Stimulated activated CD8-positive, alpha-beta memory T cell treated with anti-CD3 and anti-CD28 coated beads, Interleukin-2, amount 100 ng/mL, for 1 hour (primary cell): ENCODE measurements around the gene MSANTD2.

Experiments used
- DNase-seq, 2 donors: peaks; one replicate each; pipeline ENCODE4 v3.0.0-alpha.2; 2020; ENCODE audit warnings: low read depth in 2 of 2

Gene MSANTD2

GRCh38 chr11:124817036-124817435, 16.8 kb upstream of the MSANTD2 start:
- no peak for DNase-seq

- DNase-seq: no peak
Measured at GRCh38 chr11:124814739-124815138, 14.5 kb upstream of the MSANTD2 start.

GRCh38 chr11:124812876-124813275, 12.7 kb upstream of the MSANTD2 start:
- DNase-seq: no peak

GRCh38 chr11:124811399-124812125, 11.4 kb upstream of the MSANTD2 start:
- no peak for DNase-seq

- DNase-seq: no peak
Measured at GRCh38 chr11:124807660-124808270, 7.6 kb upstream of the MSANTD2 start.

- DNase-seq: no peak
Measured at GRCh38 chr11:124807201-124807600, 7.0 kb upstream of the MSANTD2 start.

- DNase-seq: no peak
Measured at GRCh38 chr11:124804884-124805283, 4.7 kb upstream of the MSANTD2 start.

- no peak for DNase-seq
Measured at GRCh38 chr11:124801636-124802312, 1.6 kb upstream of the MSANTD2 start.

GRCh38 chr11:124801014-124801413, 808 bp upstream of the MSANTD2 start:
- no peak for DNase-seq

- DNase-seq: peak in 1 of 2 donors; percentile 7
Measured at GRCh38 chr11:124799348-124800225, 619 bp downstream of the MSANTD2 start.

GRCh38 chr11:124798991-124799347, 1.2 kb downstream of the MSANTD2 start:
- no peak for DNase-seq

- no peak for DNase-seq
Measured at GRCh38 chr11:124796312-124796711, 3.9 kb downstream of the MSANTD2 start.

- DNase-seq: no peak
Measured at GRCh38 chr11:124793466-124794278, 6.5 kb downstream of the MSANTD2 start.

GRCh38 chr11:124791626-124792341, 8.4 kb downstream of the MSANTD2 start:
- DNase-seq: no peak

- DNase-seq: no peak
Measured at GRCh38 chr11:124788521-124788920, 11.7 kb downstream of the MSANTD2 start.

- no peak for DNase-seq
Measured at GRCh38 chr11:124784051-124784450, 16.2 kb downstream of the MSANTD2 start.

- no peak for DNase-seq
Measured at GRCh38 chr11:124783002-124783401, 17.2 kb downstream of the MSANTD2 start.

- DNase-seq: no peak
Measured at GRCh38 chr11:124779568-124779967, 20.6 kb downstream of the MSANTD2 start.

GRCh38 chr11:124778281-124778680, 21.9 kb downstream of the MSANTD2 start:
- DNase-seq: no peak

GRCh38 chr11:124776865-124777645, 23.2 kb downstream of the MSANTD2 start:
- DNase-seq: no peak
